ENCODE results near the gene SLC24A4. TPM values are rescaled to one million over a fixed set of nuclear protein-coding genes. Genes with fewer than 3 reads are reported as not detected.
A peak's percentile ranks its signal among the peaks of the same experiment; 100 is the strongest.

SLC24A4 gene
- total RNA-seq, 1 donor = not detected

DNA sequence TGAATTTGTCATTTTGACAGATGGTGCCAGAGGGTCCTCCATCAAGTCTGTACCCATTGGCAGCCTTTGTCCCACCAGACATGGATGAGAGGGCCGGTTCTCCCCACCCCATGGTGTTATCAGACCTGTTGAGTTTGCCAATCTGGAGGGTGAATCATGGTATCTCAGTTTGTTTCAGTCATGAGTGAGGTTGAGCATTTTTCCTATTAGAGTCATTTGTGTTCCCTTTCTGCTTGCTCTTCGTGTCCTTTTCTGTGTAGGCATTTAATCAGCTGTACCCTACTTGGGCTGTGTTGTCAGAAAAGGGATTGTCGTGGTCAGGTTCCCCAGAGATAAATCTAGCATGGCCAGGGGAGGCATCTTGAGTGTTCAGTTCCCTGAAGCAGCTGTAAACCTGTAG, 30.5 kb downstream of the SLC24A4 start:
- TF ChIP-seq, protein P1, sequence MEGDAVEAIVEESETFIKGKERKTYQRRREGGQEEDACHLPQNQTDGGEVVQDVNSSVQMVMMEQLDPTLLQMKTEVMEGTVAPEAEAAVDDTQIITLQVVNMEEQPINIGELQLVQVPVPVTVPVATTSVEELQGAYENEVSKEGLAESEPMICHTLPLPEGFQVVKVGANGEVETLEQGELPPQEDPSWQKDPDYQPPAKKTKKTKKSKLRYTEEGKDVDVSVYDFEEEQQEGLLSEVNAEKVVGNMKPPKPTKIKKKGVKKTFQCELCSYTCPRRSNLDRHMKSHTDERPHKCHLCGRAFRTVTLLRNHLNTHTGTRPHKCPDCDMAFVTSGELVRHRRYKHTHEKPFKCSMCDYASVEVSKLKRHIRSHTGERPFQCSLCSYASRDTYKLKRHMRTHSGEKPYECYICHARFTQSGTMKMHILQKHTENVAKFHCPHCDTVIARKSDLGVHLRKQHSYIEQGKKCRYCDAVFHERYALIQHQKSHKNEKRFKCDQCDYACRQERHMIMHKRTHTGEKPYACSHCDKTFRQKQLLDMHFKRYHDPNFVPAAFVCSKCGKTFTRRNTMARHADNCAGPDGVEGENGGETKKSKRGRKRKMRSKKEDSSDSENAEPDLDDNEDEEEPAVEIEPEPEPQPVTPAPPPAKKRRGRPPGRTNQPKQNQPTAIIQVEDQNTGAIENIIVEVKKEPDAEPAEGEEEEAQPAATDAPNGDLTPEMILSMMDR (IDR thresholded peaks at IDR 0.05; ENCODE audit: insufficient read depth, low read length) = no peak
- no peak overlapping the region for H3K4me3 ChIP-seq (ENCODE audit: low read depth, low read length)
- no peak for DNase-seq (ENCODE audit: low read depth)

DNA sequence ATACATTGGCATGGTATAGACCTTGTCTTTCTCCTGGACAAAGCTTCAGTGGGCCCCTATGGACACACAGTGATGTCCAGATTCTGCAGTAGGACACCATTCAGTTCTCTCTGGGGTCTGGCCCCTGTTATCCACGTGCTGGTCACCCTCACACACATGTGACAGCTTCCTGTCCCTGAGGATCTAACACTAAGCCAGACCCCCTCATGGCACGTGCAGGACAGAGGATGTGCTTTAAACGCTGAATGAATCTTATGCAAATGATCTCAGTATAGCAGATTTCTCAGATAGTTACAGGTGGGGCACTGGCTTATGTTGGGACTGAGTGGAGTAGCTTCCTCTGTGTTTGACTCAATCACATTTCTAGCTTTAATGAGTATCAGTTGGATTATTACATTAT, 33.7 kb downstream of the SLC24A4 start:
- H3K4me3 ChIP-seq (ENCODE audit: low read depth, low read length) = no peak overlapping the region
- TF ChIP-seq, protein P1 (IDR thresholded peaks at IDR 0.05; ENCODE audit: insufficient read depth, low read length) = no peak
- no peak for DNase-seq (ENCODE audit: low read depth)

DNA sequence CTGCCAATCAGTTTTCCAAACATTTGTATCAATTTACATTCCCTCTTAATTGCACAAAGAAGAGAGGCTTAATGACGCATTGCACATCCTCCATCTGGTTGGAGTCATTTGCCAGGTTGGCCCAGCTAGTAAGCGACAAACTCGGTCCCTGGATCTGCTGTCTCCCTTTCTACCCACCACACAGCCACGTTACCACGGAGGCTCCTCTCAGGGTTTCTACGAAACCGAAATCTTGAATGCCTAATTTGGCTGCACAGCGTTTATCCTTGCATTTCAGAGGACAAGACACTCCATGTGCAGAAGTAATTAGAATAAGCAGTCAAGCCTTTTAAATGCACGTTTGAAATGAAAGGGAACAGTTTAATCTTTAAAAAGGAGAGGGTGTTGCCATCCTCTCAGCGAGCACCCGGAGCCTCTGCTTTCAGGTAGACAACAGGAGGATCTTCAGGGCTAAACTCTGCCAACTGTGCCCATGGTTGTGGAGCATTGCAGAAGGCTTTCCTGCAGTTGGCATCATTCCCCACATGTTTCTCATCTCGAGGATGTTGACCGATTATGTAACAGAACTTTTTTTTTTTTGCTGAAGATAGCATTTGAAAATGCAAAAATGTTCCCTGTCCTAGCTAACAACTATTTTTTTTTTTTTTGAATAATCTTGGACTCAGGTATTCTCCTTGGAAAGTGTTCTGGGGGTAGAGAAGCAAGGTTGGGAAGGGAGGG, 37.8 kb downstream of the SLC24A4 start:
- TF ChIP-seq, protein P1 (IDR thresholded peaks at IDR 0.05; ENCODE audit: insufficient read depth, low read length) = no peak
- DNase-seq (ENCODE audit: low read depth) = no peak
- no peak overlapping the region for H3K4me3 ChIP-seq (ENCODE audit: low read depth, low read length)

- H3K4me3 ChIP-seq (ENCODE audit: low read depth, low read length) = no peak overlapping the region
- DNase-seq (ENCODE audit: low read depth) = peak; percentile 22
- TF ChIP-seq, protein P1 (IDR thresholded peaks at IDR 0.05; ENCODE audit: insufficient read depth, low read length) = no peak
These were observed 39.8 kb downstream of the SLC24A4 start for GRCh38 chr14:92362781-92363235.

DNA sequence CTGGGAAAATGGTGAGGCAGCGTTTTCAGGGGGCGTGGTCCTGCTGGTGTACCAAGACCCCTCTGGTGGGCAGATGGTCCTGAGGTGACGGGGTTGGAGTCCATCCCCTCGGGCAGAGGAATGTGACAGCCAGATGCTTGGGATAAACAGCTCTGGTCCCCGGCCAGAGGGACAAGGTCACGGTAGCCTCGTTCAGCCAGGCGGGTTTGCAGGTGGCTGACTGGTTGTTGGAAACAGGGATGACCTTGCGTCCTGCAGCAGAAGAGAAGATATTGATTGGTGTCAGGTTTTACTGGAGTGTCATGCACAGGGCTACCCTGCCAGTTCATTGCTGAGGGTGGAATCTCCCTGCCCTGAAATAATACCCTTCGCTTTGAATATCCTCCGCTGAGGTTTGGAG, 43.3 kb downstream of the SLC24A4 start:
- TF ChIP-seq, protein P1 (IDR thresholded peaks at IDR 0.05; ENCODE audit: insufficient read depth, low read length) = no peak
- no peak for DNase-seq (ENCODE audit: low read depth)

DNA sequence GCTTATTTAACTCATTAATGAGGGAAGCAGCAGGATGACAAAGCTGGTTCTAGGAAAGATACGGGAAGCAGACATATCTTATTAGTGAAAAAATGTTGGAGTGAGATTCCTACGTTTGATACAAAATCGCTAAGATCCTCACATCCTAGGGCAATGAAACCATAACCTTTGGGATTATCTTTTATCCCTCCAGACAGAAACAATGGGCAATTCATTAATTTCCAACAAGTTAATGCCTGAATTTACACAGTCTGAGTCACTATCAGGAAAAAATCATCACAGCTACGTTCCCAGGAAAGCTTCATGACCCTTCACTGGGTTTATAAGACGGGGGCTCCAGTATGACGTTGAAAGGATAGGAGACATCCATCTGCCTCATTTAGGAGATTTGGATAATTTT, 45.0 kb downstream of the SLC24A4 start:
- TF ChIP-seq, protein P1 (IDR thresholded peaks at IDR 0.05; ENCODE audit: insufficient read depth, low read length) = no peak
- H3K4me3 ChIP-seq (ENCODE audit: low read depth, low read length) = no peak overlapping the region
- DNase-seq (ENCODE audit: low read depth) = no peak

More for the DNA sequence above, 43.3 kb downstream of the SLC24A4 start:
- no peak overlapping the region for H3K4me3 ChIP-seq (ENCODE audit: low read depth, low read length)

DNA sequence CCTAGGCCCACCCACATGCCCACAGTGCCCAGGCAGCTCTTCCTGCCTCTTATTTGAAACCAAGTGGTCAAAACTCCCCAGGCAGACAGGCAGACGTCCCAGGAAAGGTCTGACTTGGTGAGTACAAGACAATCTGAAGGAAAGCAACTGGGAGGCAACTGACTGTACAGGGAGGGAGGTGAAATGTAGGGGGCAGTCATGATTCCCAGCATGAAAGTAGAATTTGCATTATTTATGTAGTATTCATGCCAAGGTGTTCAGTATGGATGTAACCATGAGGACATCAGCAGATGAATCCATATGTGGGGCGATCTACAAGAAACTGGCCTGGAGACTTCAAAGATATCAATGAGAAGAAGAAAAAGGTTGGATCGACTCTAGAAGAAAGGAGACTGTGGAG, 46.1 kb downstream of the SLC24A4 start:
- H3K4me3 ChIP-seq (ENCODE audit: low read depth, low read length) = no peak overlapping the region
- TF ChIP-seq, protein P1 (IDR thresholded peaks at IDR 0.05; ENCODE audit: insufficient read depth, low read length) = no peak
- DNase-seq (ENCODE audit: low read depth) = no peak

Measured in fibroblast of the aortic adventitia (primary cell).